GM12878 (cell line): Measurements from ENCODE around the gene GRIK3.

ENCODE experiments used
- CEBPB ChIP-seq, 2 experiments: fragments of 150-350 bp in 1 of 2; IDR thresholded peaks; 2 replicates each; pipeline ENCODE4 v1.6.1; 2012 to 2014; ENCODE audit warnings: low read depth in 2 of 2, low read length in 2 of 2, borderline replicate concordance in 1 of 2, inconsistent platforms in 1 of 2
- EP300 ChIP-seq, 2 experiments: fragments of 150-350 bp in 1 of 2; IDR thresholded peaks; 2 replicates each; pipeline ENCODE4 v1.6.1; 2011 to 2012; ENCODE audit warnings: low read depth in 2 of 2, low read length in 2 of 2, borderline replicate concordance in 1 of 2, improper control_type of control experiment in 1 of 2, inconsistent platforms in 1 of 2; ENCODE audit not compliant: control insufficient read depth in 1 of 2
- EZH2 ChIP-seq: IDR thresholded peaks from 2 replicates; pipeline ENCODE4 v1.6.1; 2012; ENCODE audit warnings: low read depth, mild to moderate bottlenecking, control low read depth, inconsistent platforms, low read length, borderline replicate concordance; ENCODE audit not compliant: control insufficient read depth
- TF ChIP-seq, protein P1 (sequence below), 3 experiments: IDR thresholded peaks in 2 of 3; conservative IDR thresholded peaks in 1 of 3; 2 replicates each; pipeline ENCODE4 v1.5.1; 2011; ENCODE audit warnings: low read depth in 3 of 3, low read length in 3 of 3, mild to moderate bottlenecking in 3 of 3, control low read depth in 2 of 3, moderate library complexity in 2 of 3, inconsistent platforms in 1 of 3, mixed read lengths in 1 of 3; ENCODE audit not compliant: control insufficient read depth in 2 of 3, insufficient read depth in 1 of 3; ENCODE audit errors: extremely low read depth in 1 of 3
- TF ChIP-seq, protein P2 (sequence below): IDR thresholded peaks from 2 replicates; pipeline ENCODE4 v1.6.1; 2012; ENCODE audit warnings: low read depth, low read length, improper control_type of control experiment
- TF ChIP-seq, protein P3 (sequence below): fragments of 450-650 bp; IDR thresholded peaks from 2 replicates; pipeline ENCODE4 v1.6.1; 2016; ENCODE audit warnings: mild to moderate bottlenecking, moderate library complexity, borderline replicate concordance

DNA sequence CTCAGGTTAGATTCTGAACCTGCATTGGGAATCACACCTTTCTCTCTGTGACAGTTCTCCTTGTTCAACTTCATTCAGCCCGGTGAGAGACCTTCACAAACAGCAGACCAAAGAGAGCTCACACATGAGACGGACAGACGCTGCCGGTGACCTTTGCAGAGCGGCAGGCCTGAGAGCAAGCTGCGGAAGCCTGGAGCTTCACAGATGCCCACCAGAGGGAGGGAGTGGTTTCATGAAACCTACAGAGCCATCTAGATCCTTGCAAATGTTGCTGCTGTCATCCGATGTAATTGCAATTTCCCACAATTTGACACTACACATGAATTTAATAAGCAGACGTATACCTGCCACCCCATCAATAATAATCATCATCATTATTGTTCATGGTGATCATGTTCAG, 39.4 kb downstream of the GRIK3 start:
- no peak for TF ChIP-seq CEBPB (IDR thresholded peaks at IDR 0.05; ENCODE audit: borderline replicate concordance in 1 of 2, low read depth in 2 of 2, low read length in 2 of 2)
- no peak for TF ChIP-seq EZH2
- TF ChIP-seq, protein P1, sequence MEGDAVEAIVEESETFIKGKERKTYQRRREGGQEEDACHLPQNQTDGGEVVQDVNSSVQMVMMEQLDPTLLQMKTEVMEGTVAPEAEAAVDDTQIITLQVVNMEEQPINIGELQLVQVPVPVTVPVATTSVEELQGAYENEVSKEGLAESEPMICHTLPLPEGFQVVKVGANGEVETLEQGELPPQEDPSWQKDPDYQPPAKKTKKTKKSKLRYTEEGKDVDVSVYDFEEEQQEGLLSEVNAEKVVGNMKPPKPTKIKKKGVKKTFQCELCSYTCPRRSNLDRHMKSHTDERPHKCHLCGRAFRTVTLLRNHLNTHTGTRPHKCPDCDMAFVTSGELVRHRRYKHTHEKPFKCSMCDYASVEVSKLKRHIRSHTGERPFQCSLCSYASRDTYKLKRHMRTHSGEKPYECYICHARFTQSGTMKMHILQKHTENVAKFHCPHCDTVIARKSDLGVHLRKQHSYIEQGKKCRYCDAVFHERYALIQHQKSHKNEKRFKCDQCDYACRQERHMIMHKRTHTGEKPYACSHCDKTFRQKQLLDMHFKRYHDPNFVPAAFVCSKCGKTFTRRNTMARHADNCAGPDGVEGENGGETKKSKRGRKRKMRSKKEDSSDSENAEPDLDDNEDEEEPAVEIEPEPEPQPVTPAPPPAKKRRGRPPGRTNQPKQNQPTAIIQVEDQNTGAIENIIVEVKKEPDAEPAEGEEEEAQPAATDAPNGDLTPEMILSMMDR (IDR thresholded peaks at IDR 0.05 in 2 of 3, conservative IDR thresholded peaks at IDR 0.05 in 1 of 3; ENCODE audit: control insufficient read depth in 2 of 3, extremely low read depth in 1 of 3, insufficient read depth in 1 of 3, low read depth in 3 of 3, low read length in 3 of 3): no peak
- TF ChIP-seq EP300 (IDR thresholded peaks at IDR 0.05; ENCODE audit: borderline replicate concordance in 1 of 2, control insufficient read depth in 1 of 2, low read depth in 2 of 2, low read length in 2 of 2): no peak
- TF ChIP-seq, protein P2, sequence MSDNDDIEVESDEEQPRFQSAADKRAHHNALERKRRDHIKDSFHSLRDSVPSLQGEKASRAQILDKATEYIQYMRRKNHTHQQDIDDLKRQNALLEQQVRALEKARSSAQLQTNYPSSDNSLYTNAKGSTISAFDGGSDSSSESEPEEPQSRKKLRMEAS: no peak
- TF ChIP-seq, protein P3, sequence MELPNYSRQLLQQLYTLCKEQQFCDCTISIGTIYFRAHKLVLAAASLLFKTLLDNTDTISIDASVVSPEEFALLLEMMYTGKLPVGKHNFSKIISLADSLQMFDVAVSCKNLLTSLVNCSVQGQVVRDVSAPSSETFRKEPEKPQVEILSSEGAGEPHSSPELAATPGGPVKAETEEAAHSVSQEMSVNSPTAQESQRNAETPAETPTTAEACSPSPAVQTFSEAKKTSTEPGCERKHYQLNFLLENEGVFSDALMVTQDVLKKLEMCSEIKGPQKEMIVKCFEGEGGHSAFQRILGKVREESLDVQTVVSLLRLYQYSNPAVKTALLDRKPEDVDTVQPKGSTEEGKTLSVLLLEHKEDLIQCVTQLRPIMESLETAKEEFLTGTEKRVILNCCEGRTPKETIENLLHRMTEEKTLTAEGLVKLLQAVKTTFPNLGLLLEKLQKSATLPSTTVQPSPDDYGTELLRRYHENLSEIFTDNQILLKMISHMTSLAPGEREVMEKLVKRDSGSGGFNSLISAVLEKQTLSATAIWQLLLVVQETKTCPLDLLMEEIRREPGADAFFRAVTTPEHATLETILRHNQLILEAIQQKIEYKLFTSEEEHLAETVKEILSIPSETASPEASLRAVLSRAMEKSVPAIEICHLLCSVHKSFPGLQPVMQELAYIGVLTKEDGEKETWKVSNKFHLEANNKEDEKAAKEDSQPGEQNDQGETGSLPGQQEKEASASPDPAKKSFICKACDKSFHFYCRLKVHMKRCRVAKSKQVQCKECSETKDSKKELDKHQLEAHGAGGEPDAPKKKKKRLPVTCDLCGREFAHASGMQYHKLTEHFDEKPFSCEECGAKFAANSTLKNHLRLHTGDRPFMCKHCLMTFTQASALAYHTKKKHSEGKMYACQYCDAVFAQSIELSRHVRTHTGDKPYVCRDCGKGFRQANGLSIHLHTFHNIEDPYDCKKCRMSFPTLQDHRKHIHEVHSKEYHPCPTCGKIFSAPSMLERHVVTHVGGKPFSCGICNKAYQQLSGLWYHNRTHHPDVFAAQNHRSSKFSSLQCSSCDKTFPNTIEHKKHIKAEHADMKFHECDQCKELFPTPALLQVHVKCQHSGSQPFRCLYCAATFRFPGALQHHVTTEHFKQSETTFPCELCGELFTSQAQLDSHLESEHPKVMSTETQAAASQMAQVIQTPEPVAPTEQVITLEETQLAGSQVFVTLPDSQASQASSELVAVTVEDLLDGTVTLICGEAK: no peak
